ENCODE results near the gene SLC5A10.
A peak's percentile ranks its signal among the peaks of the same experiment; 100 is the strongest.
"Not testable (repeated sequence)": the region's sequence is repeated elsewhere in the genome, so short reads cannot be mapped to it uniquely, and the experiment has no call there.

The SLC5A10 gene

DNA sequence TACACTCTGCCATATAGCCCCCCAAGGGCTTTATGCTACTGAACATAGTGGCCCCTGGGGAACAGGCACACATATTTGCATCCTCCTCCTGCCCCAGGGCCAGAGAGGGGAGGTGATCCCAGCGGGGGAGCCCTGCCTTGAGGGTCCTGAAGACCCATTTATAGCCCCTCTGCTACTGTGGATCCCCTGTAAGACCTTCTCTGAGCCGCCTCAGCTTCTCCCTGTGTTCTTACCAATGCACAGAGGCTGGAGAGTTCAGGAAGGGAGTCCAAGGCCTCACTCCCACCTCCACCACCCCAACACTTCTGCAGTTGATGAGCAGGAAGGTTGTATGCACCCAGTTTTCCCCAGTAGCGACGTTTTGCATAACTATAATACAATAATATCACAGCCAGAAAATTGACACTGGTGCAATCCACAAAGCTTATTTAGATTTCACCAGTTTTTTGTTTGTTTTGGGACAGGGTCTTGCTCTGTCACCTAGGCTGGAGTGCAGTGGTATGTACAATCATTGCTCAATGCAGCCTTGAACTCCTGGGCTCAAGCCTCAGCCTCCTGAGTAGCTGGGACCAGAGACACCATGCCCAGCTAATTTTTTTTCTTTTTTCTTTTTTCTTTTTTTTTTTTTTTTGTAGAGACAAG, 53.9 kb downstream of the SLC5A10 start:
- DNase-seq: no peak

GRCh38 chr17:19006698-19007097, 54.7 kb downstream of the SLC5A10 start:
- no peak for DNase-seq

- no peak for DNase-seq
Measured at GRCh38 chr17:19009970-19010369, 58.0 kb downstream of the SLC5A10 start.

DNA sequence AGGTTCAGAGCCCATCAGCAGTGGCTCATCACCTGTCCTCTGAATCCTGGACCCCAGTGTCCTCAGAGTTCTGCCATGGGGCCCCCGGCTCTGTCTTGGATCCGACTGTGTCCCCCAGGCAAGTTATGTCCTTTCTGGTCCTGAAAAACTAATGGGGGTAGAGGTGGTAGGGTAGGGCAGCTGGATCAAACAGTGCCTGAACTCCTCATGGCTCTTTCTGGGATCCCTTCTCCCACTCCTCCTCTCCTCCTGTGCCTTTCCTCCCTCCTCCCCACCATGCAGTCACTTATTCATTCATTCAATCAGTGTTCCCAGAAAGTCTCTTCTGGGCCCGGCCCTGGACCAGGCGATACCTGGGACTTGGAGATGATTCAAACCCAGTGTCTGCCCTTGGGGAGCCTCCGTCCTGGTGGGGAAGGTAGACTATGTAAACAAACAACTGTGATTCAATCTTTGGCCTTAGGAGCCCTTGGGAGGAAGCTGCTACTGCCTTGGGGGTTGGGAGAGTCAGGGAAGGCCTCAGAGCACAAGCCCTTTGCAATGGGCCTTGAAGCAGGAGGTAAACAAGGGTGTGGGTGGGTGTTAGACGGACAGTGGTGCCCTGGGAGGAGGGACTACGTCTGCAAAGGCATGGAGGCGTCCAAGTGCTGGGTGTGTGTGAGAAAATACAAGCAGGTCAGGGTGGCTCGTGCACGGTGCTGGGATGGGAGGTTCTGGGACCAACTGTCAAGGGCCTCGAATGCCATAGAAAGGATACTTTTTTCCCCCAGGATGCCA, 59.0 kb downstream of the SLC5A10 start:
- no peak for DNase-seq

DNA sequence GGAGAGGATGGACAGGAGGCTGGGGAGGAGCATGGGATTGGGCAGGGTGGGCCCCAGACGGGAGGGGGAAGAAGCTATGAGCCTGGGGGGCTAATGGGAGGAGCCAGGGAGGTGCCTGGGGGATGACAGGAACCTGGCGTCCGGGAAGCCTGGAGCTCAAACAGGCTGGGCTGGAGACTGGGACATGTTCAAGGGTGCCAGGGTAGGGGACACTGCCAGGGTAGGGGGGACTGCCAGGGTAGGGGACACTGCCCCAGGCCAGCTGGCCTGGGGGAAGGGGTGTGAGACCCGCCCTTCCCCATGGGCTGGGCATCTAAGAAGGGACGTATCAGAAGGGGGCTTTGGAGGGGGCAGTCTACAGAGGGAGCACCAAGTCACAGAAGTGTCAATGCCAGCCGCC, 59.6 kb downstream of the SLC5A10 start:
- DNase-seq: no peak

GRCh38 chr17:19012171-19013080, 60.5 kb downstream of the SLC5A10 start:
- no peak for DNase-seq

DNA sequence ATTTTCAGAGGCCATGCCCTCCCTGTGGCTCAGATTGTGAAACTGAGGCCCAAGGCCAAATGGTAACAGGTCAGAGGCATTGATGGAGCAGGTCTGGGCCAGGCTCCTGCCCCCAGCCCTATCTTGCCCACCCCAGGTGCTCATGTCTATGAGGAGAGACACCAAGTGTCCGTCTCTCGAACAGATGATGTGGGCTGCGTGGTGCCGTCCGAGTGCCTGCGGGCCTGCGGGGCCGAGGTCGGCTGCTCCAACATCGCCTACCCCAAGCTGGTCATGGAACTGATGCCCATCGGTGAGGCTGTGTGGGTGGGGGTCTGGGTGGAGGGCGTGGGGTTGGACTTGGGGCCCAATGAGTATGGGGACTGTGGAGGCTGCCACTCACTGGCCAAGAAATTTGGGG, 61.3 kb downstream of the SLC5A10 start:
- no peak for DNase-seq

DNA sequence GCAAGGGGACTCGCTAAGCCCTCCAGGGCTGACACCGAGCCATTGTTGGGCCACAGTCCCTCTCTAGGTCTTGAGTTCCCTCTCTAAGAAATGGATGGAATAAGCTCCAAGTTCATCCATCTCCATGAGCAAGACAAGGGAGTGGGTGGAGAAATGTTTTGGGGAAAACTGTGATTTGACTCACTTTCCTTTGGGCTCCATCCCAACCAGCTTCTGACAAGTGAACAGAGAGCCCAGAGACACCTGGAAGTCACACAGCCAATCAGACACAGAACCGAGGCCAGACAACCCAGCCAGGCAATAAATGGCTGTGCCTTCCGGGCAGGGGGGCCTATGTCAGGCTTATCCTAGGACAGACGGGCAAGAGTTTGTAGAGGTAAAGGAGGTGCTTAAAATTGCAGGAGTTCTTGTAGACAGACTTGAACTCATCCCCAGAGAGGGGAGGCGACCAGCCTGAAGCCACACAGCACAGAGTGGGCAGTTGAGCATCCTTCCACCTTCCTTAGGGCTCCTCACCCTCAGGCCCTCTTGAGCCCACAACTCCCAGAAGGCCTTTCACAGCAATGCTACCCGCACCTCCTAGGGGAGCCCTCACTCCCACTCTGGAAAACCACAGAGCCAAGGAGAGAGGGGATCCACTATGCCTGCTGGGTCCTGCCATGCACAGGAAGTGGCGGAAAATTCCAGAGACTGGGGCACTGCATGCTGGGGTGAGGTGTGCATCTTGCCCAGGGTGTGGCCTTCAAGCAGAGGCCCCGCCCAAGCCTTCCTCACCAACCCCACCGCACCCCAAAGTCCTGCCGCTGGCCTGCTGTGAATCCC, 62.1 kb downstream of the SLC5A10 start:
- no peak for DNase-seq

- no peak for DNase-seq
Measured at GRCh38 chr17:19014628-19015215, 62.8 kb downstream of the SLC5A10 start.

DNA sequence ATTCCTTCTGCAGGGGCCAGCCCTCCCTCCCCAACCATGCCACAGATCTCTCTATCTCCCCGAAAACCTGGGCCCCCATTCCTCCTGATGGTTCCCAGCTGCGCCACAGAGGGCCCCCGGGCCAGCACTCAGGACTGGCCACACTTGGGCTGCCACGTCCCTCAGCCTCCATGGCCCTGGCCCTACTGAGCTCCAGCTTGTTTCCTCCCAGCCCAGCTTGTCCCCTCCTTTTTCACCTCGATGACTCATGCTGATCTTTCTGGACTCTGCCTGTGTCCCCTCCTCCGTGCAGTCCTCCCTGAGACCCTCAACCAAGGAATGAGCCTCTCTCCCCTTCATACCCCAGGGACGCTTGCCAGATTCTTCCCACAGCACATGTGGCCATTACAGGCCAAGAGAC, 63.5 kb downstream of the SLC5A10 start:
- no peak for DNase-seq

DNA sequence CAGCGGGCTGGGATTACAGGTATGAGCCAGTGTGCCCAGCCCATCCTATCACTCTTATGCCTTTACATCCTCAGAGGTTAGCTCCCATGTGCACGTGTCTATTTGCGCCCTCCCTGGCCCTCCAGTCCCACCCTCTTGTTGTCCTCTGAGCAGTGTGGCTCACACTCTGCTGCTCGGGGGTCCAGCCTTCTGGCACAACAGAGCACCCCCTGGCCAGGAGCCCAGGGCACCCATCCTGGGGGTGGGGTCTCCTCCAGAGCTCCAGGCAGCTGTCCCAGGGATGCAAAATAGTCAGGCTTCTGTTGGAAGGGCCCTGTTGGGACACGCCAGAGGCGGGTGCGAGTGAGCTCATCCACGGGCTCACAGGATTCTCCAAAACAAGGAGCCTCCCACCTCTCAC, 64.3 kb downstream of the SLC5A10 start:
- no peak for DNase-seq

GRCh38 chr17:19016881-19017280, 64.9 kb downstream of the SLC5A10 start:
- DNase-seq: no peak

- DNase-seq: no peak
Measured at GRCh38 chr17:19017401-19017800, 65.4 kb downstream of the SLC5A10 start.

- no peak for DNase-seq
Measured at GRCh38 chr17:19017804-19018599, 66.0 kb downstream of the SLC5A10 start.

- DNase-seq: no peak
Measured at GRCh38 chr17:19018600-19018950, 66.6 kb downstream of the SLC5A10 start.

DNA sequence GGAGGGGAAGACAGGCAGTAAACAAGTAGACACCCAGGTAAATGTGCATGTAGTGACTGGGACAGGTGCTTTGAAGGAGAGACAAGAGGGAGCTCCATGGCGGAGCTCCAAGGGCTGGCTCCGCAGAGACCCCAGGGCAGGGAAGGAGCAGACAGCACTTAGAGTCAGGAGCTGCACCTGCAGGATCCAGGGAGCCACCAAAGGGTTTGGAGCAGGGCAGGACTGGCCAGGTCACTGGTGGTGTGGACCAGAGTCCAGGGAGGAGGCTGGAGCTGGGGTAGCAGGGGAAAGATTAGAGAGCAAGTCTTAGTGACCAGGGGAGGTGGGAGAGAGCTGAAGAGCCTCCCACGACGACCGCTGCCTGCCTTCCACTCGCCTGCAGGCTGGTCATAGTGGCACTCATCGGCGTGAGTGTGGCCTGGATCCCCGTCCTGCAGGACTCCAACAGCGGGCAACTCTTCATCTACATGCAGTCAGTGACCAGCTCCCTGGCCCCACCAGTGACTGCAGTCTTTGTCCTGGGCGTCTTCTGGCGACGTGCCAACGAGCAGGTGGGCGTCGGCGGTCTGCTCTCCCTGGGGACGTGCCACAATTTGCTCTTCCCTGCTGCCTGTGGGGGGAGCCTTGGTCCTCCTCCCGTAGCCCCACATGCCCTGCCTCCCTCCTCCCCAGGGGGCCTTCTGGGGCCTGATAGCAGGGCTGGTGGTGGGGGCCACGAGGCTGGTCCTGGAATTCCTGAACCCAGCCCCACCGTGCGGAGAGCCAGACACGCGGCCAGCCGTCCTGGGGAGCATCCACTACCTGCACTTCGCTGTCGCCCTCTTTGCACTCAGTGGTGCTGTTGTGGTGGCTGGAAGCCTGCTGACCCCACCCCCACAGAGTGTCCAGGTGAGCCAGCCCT, 67.3 kb downstream of the SLC5A10 start:
- DNase-seq: no peak

GRCh38 chr17:19020016-19020415, 68.1 kb downstream of the SLC5A10 start:
- no peak for DNase-seq

- DNase-seq: not testable (repeated sequence)
Measured at GRCh38 chr17:19021011-19021621, 69.2 kb downstream of the SLC5A10 start.

DNA sequence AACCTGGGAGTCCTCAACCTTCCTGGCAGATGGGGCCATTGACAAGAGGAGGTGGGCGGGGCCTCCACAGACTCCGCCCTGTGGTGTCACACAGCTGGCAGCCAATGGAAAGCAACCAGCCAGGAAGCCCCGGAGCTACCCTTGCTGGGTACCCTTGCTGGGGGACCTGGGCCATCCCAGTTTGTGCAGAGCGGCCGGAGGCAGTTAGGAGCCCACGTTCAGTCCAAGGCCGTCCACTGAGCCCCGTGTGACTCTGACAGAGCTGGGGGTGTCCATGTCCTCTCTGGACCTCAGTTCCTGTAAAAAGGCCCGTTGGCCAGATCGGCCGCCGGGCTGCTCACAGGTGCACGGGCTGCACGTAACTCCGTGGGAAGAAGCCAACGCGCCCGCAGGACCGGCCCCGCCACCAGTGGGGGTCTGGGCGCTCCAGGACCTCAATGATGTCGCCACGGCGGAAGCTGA, 69.7 kb downstream of the SLC5A10 start:
- DNase-seq: peak; percentile 52

GRCh38 chr17:19022128-19022527, 70.2 kb downstream of the SLC5A10 start:
- no peak for DNase-seq
